A673 (cell line): ENCODE measurements around the gene LAMP1. TPM values are rescaled to one million over a fixed set of nuclear protein-coding genes. Genes with fewer than 3 reads are reported as not detected.

ENCODE experiments used
- BruUV-seq: library from RNA; stranded (reverse); fragments of 400-500 nt; replicated peaks from 2 replicates; lab custom pipeline; 2021; lab: Mats Ljungman, UMichigan
- CTCF ChIA-PET: fragments of 300-600 bp; sonication (Branson Sonifier 250); formaldehyde crosslinking; loops from one replicate; lab custom pipeline; 2022; ENCODE audit warnings: antibody characterized with exemption; lab: Charles Lee
- POLR2A ChIA-PET: fragments of 300-600 bp; sonication (Branson Sonifier 250); formaldehyde crosslinking; loops from one replicate; lab custom pipeline; 2022; ENCODE audit warnings: antibody characterized with exemption; ENCODE audit not compliant: low non-redundant PET; lab: Charles Lee
- DNase-seq: peaks from one replicate; pipeline ENCODE4 v3.0.0-alpha.2; 2015; ENCODE audit warnings: low spot score
- H3K27ac ChIP-seq: fragments of 200-600 bp; sonication (generic); 2 replicates; pipeline ENCODE4 v1.5.1; 2016; ENCODE audit warnings: mixed run types, low read depth, mild to moderate bottlenecking, mixed read lengths, antibody characterized with exemption, low read length; ENCODE audit not compliant: poor library complexity, severe bottlenecking
- H3K27me3 ChIP-seq: fragments of 200-600 bp; sonication (generic); replicated peaks from 2 replicates; pipeline ENCODE4 v1.6.1; 2017; ENCODE audit warnings: mixed run types, low read depth, mild to moderate bottlenecking, mixed read lengths, antibody characterized with exemption, low read length; ENCODE audit not compliant: insufficient read depth, poor library complexity
- H3K36me3 ChIP-seq: fragments of 200-600 bp; sonication (generic); 2 replicates; pipeline ENCODE4 v1.6.1; 2016; ENCODE audit warnings: mixed run types, mild to moderate bottlenecking, mixed read lengths, antibody characterized with exemption, low read length; ENCODE audit not compliant: insufficient read depth, poor library complexity, severe bottlenecking
- H3K4me1 ChIP-seq: fragments of 200-600 bp; sonication (generic); 2 replicates; pipeline ENCODE4 v1.6.1; 2017; ENCODE audit warnings: mixed run types, mild to moderate bottlenecking, mixed read lengths, antibody characterized with exemption, low read length; ENCODE audit not compliant: insufficient read depth, poor library complexity, severe bottlenecking
- H3K4me3 ChIP-seq: fragments of 200-600 bp; sonication (generic); 2 replicates; pipeline ENCODE4 v1.5.1; 2016; ENCODE audit warnings: low read depth, mixed run types, mild to moderate bottlenecking, mixed read lengths, low read length; ENCODE audit not compliant: poor library complexity, severe bottlenecking
- H3K9me3 ChIP-seq: fragments of 200-600 bp; sonication (generic); 2 replicates; pipeline ENCODE4 v1.6.1; 2016; ENCODE audit warnings: mixed run types, low read depth, mild to moderate bottlenecking, mixed read lengths, antibody characterized with exemption, low read length; ENCODE audit not compliant: poor library complexity, severe bottlenecking
- EZH2 ChIP-seq: fragments of 200-600 bp; sonication (generic); IDR thresholded peaks from 2 replicates; pipeline ENCODE4 v1.6.1; 2017; ENCODE audit warnings: borderline replicate concordance, low read depth, mild to moderate bottlenecking, mixed read lengths, antibody characterized with exemption, low read length; ENCODE audit not compliant: poor library complexity, severe bottlenecking
- intact Hi-C: fragments of 100-400 bp; cut with micrococcal nuclease; formaldehyde crosslinking; loops from one replicate; pipeline ENCODE4 v1.10.0; 2022; ENCODE audit not compliant: unreplicated experiment
- total RNA-seq: library from RNA; stranded (reverse); gene quantifications from 2 replicates; pipeline ENCODE4 v1.2.3, GENCODE V29; 2021
- TF ChIP-seq, protein P1 (sequence below): fragments of 300-800, 200-600 bp; sonication (generic); conservative IDR thresholded peaks from 2 replicates; pipeline ENCODE4 v1.5.1; 2017; ENCODE audit warnings: low read depth, mild to moderate bottlenecking, antibody characterized with exemption, low read length, moderate library complexity, mixed read lengths

Gene LAMP1
- total RNA-seq, 1 experiment from 2014 or later, result 129 TPM

DNA sequence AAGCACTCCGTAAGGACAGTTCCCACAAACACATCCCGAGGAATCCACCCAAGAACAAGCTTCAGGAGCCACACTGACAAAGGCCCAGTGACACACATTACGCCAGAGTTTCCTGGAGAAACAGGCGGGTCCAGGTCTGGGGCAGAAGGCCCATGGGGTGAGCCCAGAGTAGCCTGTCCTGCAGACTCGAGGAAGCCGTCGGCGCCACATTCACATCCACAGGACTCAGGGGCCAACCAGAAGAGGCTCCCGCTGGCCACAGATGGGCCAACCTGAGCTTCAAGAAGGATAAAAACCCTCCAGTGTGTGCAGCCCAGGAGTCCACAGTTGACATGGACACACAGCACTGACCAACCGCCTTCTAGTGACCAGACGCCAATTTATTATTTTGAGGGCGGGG lies 35.6 kb downstream of the LAMP1 start:
- no peak overlapping the region for H3K27ac ChIP-seq
- TF ChIP-seq, protein P1, sequence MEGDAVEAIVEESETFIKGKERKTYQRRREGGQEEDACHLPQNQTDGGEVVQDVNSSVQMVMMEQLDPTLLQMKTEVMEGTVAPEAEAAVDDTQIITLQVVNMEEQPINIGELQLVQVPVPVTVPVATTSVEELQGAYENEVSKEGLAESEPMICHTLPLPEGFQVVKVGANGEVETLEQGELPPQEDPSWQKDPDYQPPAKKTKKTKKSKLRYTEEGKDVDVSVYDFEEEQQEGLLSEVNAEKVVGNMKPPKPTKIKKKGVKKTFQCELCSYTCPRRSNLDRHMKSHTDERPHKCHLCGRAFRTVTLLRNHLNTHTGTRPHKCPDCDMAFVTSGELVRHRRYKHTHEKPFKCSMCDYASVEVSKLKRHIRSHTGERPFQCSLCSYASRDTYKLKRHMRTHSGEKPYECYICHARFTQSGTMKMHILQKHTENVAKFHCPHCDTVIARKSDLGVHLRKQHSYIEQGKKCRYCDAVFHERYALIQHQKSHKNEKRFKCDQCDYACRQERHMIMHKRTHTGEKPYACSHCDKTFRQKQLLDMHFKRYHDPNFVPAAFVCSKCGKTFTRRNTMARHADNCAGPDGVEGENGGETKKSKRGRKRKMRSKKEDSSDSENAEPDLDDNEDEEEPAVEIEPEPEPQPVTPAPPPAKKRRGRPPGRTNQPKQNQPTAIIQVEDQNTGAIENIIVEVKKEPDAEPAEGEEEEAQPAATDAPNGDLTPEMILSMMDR, result no peak
- TF ChIP-seq EZH2, result no peak
- H3K27me3 ChIP-seq, result no peaks in the 10 kb centered on the region
- H3K36me3 ChIP-seq, result no peaks in the 10 kb centered on the region
- intact Hi-C loops, result no loop called here
- no peak for DNase-seq
- no peaks in the 10 kb centered on the region for H3K4me1 ChIP-seq
- ChIA-PET POLR2A (no interaction called here), CTCF (no interaction called here)
- BruUV-seq, result no TSS peak
- no peak overlapping the region for H3K4me3 ChIP-seq
- H3K9me3 ChIP-seq, result no peaks in the 10 kb centered on the region

DNA sequence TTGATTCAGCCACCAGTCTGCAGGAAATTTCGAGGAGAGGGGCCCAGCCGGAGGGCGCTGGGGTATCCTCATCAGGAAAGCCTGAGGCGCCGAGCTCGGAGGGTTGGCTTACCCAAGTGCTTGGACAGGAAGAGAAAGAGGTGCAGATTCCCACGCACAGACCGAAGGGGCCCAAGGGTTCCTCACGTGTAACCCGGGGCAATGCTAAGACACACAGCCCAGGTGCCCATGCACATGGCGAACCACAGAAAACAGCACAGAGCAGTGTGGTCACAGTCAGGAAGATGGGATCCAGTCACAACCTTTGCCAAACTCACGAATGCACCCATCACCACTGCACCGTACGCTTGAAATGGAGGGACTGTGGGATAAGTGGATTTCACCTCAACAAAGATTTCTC lies 36.0 kb downstream of the LAMP1 start:
- H3K4me1 ChIP-seq, result no peaks in the 10 kb centered on the region
- no TSS peak for BruUV-seq
- TF ChIP-seq, protein P1, result no peak
- TF ChIP-seq EZH2, result no peak
- no peaks in the 10 kb centered on the region for H3K27me3 ChIP-seq
- intact Hi-C loops, result no loop called here
- ChIA-PET POLR2A (no interaction called here), CTCF (no interaction called here)
- H3K9me3 ChIP-seq, result no peaks in the 10 kb centered on the region
- H3K36me3 ChIP-seq, result no peaks in the 10 kb centered on the region
- H3K4me3 ChIP-seq, result no peak overlapping the region
- DNase-seq, result no peak
- H3K27ac ChIP-seq, result no peak overlapping the region

DNA sequence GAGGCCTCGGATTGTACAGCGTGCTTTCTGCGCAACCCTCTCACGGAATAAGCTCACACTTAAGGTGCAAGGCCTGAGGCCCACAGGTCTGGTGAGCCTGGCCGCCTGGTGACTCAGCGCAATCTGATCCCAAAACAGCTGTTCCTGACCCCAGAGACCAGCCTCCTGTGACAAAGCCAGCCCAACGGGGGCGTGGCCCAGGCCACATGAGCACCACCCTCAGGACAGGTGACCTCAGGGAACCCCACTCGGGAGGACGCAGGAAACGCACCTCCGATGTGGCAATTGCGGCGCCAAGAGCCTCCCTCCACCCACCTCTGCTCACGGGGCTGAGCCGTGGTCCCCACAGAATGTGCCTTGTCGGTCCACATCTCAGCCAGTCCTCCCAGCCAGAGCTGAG lies 40.5 kb downstream of the LAMP1 start:
- no TSS peak for BruUV-seq
- TF ChIP-seq EZH2, result no peak
- TF ChIP-seq, protein P1, result no peak
- POLR2A ChIA-PET, result no interaction called here
- no peaks in the 10 kb centered on the region for H3K4me1 ChIP-seq
- no peaks in the 10 kb centered on the region for H3K27me3 ChIP-seq
- no peaks in the 10 kb centered on the region for H3K36me3 ChIP-seq
- DNase-seq, result no peak
- no peaks in the 10 kb centered on the region for H3K9me3 ChIP-seq
- intact Hi-C loops, result no loop called here
- H3K4me3 ChIP-seq, result no peak overlapping the region
- CTCF ChIA-PET, result no interaction called here
- H3K27ac ChIP-seq, result no peak overlapping the region
